Measurements from ENCODE around the gene ASB14.
A peak's percentile ranks its signal among the peaks of the same experiment; 100 is the strongest.

Gene ASB14

DNA sequence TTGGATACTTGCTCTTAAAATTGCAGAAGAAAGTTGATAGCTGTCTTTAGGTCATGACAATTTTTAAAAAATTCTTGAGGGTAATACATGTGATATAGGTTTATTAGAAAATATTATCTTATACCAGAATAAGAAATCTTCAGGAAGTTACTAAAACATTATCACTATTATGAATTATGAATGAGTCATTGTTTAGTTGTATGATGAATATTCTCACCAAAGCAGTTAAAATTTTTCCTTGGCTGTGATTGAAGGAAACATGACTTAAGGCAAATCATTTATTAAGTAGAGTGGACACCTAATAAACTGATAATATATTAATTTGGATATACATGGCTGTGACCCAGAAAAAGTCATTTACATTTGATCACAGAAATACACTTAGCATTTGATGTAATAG lies 34.8 kb downstream of the ASB14 start:
- DNase-seq = no peak

DNA sequence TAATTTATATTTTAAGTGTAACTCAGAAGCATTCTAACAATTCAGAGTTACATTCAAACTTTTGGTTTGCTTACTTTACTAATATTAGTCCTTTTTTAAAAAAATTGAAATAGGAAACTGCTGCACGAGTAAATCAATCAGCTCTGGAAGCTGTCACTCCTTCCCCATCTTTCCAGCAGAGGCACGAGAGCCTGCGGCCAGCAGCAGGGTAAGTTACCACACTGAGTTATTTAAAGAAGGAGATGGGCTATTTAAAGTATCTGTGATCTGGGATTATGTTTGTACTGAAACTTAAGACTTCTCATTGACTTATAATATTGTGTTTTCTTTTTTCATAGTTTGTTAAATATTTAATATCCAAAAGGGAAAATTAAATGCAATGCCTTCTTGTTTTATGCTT lies 35.6 kb downstream of the ASB14 start:
- no peak for DNase-seq

DNA sequence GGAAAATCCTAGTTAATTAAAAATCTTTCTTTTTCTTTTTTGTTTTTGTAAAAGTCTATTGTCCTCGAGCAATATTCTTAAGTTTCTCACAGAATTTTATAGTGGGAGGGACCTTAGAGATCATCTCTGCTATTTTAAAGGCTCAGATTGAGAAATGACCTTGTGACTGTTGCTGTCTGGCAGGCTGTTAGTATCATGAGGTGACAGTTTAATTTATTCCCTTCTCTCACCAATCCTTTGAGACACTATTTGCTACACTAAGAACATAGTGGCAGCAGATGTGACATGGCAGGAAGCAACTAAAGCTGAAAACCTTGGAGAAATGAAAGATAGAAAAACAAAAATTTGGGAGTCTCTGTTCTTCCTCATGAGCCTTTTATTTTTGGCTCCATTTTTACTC lies 40.1 kb downstream of the ASB14 start:
- DNase-seq = no peak

DNA sequence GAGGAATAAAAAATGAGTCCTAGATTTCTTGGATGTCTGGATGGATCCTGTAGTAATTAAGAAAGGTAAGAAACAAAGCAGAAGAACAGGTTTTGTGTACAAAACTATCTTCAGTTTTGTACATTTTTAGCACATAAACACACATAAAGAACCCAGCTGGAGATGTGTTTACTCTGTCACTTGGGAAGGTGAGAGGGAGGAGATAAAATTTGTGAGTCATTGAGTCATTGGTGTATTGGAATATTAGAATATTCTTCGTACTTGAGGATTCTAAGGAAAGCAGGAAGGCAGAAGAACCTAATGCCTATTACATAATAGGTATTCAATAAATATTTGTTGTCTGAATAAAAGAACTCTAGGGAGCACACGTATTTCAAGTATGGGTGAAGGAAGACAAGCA lies 47.5 kb downstream of the ASB14 start:
- no peak for DNase-seq

DNA sequence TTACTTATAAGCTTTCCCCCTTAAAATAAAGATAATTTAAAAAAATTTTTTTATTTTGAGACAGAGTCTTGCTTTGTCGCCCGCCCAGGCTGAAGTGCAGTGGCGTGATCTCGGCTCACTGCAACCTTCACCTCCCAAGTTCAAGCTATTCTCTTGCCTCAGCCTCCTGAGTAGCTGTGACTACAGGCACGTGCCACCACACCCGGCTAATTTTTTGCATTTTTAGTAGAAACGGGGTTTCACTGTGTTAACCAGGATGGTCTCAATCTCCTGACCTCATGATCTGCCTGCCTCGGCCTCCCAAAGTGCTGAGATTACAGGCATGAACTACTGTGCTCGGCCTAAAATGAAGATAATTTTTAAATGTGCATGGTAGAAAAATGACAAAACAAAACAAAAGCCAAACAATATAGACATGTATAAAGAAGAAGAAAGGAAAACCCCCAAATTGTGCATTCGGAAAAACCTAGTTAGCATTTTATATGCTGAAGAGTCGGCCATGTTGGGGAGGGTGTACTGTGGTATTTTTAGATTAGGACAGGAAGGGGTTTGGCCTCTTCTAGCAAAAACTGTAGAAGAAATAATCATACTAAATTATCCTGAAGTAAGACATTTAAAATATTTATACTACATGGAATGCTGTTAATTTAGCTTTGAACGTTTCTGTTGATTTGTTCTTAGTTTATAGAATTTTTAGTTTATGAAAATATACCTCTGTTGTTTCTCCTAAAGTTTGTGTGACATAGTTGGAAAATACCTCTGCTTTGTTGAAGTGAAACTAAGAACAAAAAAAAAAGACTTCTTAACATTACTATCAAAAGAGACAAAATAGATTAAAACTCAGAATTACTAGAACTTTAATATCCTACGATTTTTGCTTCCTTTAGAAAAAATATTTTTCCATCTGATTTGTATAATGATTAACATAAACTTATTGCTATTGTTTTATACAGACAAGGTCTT lies 57.6 kb downstream of the ASB14 start:
- DNase-seq = no peak

DNA sequence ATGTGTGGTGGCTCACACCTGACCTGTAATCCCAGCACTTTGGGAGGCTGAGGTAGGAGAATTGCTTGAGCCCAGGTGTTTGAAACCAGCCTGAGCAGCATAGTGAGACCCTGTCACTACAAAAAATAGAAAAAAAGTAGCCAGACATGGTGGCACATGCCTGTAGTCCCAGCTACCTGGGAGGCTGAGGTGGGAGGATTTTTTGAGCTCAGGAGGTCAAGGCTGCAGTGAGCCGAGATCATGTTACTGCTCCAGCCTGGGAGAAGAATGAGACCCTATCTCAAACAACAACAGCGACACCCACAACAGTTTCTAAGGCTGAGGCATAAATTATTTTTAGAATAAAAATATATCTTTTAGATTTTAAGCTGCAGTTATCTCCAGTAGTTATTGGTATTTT lies 58.7 kb downstream of the ASB14 start:
- DNase-seq = no peak

DNA sequence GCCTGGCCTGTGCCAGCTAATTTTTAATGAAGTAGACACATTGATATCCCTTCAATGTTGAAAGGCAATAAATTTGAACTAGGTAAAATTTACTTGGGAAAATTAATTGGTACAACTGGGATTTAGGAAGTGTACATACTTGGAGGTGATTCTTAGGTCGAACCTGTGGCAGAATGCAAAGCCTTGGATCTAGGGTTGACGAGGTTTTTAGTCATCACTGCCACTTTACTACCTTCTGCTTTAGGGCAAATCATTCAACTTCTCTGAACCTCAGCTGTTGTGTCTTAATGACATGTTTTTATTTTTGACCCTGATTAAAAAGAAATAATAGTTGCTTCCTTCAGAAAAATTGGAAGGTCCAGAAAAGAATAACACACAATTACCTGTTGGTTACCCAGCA lies 62.5 kb downstream of the ASB14 start:
- DNase-seq = no peak

DNA sequence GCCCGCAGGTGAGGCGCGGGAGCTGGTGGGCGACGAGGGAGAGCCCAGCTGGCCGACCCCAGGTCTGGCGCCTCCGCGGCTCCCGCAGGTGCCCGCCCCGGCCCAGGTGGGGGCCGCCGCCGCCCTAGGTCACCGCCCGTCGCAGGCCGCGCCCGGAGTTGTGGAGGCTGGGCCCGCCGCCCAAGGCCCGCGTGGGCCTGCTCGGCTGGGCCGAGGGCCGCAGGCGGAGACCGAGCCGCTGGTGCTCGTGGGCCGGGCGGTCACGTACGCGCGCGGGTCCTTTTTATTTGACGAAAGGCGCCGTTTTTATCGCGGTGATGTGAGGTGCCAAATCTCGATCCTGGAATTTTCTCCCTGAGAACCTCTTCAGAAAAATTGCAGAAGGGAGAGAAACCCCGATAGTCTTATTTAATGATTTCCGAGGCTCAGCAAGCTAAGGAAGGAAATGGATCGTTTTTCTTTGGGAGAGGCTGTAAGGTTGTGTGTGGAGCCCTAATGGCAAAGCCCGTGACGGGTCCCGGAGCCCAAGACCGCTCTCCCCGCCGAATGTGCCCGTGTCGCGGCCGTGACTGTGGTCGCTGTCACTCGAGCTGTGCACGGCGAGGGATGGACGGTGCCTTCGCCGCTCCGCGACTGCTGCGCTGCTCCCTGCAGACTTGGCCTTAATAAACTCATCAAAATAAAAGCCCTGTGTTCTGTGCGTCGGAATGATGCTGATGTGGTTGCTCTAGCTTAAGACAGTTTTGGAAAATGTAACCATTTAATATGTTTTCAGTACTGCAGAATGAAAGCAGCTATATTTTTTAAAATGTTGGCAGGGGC lies 64.3 kb downstream of the ASB14 start:
- peak; percentile 31 for DNase-seq

DNA sequence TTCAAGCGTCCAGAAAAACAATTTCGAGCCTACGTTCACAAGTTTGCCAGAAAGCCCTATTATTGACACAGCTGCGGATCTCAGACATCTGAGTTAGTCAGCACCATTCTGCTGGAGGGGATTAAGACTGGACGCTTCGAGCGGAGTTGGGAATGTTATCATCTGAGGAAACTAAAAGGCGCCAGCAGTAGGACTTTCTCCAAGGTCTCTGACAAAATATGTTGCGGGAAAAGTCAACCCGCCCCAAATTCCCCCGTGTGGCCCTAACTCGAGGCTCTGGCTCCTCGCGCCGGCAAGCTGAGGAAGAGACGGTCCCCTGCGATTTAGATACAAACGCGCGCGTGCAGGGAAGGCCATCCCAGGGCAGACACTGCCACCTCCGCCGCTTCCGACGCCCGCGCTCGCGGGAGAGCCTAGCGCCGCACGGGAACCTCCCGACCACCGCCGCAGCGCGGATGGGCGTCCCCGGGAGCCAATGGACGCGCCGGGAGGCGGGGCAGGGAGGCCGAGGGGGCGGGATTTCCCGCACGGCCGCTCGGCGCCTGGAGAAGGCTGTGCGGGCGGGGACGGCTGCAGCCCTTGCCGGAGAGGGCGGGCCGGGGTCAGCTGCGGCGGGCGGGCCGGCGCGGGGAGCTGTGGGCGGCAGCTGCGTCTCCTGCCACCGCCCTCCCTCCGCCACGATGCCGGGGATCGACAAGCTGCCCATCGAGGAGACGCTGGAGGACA lies 65.1 kb downstream of the ASB14 start, which contains the start of gene APPL1:
APPL1 (plus strand) TSS at position 526 of the 726 bp plus-strand sequence; CDS start at position 681, 155 bp downstream.
- peak; percentile 86 for DNase-seq

DNA sequence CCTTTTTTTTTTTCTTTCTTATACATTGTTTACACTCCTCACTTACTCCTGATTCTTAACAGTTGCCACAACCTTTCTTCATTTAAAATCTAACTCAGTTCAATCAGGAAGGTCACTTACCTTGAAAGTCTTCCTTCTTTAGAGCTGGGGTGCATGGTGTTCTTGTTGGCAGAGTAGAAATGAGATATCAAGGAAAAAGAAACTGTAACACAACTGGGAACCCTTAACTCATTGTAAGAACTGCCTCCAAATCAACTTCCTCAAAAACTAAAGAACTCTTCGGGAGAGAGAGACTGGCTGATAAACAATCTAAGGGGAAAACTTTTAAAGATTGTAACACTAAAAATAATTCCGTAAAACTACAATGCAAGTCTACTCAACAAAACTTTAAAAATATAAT lies 66.3 kb downstream of the ASB14 start:
- DNase-seq = no peak

DNA sequence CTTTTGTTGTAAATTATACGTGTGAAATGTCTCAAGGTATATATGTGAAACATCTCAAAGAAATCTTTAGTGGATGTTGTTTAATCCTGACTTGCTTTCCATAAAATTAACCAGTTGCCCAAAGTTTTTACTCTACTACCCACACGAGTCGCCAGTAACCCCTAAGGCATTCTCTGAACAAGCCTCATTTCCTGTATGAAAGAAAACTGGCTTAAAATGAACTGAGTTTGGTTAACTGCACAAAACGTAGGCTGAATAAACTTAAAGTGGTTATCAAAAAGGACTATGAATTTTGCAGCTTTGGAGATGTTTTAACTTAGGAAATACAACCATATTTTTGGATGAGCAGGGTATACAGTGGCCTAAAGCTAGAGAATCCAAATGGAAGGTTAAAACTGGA lies 67.6 kb downstream of the ASB14 start:
- no peak for DNase-seq

DNA sequence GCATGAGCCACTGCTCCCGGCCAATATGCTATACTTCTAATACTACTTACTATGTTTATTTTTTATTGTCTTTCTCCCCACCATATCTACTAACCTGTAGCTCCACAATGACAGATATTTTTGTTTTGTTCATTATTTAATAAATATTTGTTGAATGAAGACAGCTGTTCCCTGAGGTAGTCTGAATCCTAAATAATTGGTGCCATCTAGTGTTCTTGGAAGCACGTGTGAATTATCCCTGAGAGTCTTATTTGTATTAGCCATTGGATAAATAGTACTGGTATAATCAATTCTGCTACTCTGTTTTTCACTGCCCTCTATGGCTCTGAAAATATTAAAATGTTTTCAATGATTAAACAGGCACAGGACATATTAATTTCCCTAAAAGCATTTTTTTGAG lies 70.6 kb downstream of the ASB14 start:
- no peak for DNase-seq

All from CD4-positive, alpha-beta T cell treated with Interferon gamma for 1 hour (primary cell).